GM11168 (cell line): Measurements from ENCODE around the gene AKNAD1.

Experiments used
- in situ Hi-C: fragments of 300-500 bp; cut with MboI; formaldehyde crosslinking; loops from one replicate; pipeline ENCODE4 v1.12.0; 2022; ENCODE audit warnings: low sequenced_read_pairs; ENCODE audit not compliant: unreplicated experiment

The AKNAD1 gene

DNA sequence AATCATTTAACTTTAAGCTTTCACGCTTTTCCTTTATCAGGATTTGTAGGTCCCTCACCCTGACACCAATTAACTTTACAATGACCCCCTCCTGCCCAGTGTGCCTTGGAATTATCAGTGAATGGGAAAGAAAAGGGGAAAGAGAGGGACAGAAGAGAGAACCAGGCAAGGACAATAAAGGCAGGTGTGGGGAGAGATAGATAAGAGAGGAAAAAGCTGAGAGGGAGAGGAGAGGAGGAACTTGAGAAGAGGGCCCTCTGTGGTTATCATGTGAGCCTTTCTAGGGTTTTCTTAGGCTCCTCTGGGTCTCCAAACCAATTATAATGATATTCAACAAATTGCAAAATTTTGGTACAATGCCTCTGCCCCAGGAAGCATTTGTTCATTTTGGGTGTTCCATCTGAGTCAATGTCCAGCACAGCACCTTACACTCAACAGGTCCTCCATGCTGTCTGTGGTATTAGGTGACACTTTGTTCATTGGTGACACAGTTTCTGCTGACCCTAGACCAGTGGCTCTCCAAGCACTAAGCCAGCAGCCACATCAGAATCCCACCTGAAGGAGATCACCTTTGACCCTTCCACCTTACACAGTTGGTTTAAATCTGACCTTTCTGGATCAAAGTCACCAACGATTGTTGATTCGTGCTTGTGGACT, 14.2 kb downstream of the AKNAD1 start:
- in situ Hi-C loops, result no loop called here

DNA sequence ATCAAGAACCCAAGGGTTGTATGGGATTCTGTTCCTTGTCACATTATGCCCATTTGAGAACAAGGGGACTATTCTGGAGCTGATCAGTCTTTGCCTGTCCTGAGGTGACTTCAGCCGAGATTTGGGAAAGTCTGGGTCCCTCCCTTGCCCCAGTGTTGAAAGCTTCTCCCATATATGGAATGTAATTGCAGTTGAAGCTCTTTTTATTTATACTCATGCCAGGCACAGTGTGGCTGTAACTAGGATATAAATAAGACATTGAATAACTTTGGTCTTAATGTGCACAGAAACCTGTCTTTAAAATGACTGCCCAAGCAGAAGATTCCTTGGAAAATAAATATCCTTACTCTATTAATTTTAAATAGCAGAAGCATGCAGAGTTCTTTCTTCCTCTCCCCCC, 15.2 kb downstream of the AKNAD1 start:
- in situ Hi-C loops, result no loop called here

DNA sequence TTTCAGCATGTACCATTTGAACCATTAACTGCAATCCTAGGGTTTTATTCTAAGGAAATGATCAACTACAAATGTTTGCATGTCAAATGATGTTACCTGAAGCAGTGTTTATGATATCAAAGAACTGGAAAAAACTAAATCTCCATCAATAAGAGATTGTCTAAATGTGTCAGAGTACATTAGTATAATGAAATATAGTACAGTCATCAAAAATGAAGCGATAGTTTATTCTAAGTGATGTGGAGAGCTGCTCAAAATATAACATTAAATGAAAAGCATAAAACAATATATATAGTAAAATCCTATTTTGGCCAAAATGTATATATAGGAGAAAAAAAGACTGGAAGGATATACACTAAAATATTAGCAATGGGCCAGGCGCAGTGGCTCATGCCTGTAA, 24.0 kb downstream of the AKNAD1 start:
- in situ Hi-C loops, result loop anchor here (5.0 kb wide), 1 partner anchor 64 kb away; no protein-coding TSS in a partner anchor

DNA sequence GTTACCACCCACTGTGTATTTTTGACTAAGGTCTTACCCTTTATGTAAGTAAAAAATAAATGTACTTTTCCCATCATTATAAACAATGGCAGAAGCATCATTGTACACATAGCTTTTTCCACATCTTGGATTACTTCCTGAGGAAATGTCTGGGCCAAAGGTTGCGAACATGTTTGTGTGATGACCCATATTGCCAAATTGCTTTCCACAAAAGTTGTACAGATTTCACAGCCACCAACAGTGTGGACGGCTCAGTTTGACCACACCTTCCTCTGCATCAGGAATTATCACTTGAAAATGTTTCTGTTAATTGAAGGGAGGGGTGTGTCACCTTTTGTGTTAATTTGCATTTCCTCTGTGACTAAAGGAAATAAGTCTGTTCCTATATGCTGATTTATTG, 25.7 kb downstream of the AKNAD1 start:
- in situ Hi-C loops, result loop anchor here (5.0 kb wide), 1 partner anchor 66 kb away; no protein-coding TSS in a partner anchor

DNA sequence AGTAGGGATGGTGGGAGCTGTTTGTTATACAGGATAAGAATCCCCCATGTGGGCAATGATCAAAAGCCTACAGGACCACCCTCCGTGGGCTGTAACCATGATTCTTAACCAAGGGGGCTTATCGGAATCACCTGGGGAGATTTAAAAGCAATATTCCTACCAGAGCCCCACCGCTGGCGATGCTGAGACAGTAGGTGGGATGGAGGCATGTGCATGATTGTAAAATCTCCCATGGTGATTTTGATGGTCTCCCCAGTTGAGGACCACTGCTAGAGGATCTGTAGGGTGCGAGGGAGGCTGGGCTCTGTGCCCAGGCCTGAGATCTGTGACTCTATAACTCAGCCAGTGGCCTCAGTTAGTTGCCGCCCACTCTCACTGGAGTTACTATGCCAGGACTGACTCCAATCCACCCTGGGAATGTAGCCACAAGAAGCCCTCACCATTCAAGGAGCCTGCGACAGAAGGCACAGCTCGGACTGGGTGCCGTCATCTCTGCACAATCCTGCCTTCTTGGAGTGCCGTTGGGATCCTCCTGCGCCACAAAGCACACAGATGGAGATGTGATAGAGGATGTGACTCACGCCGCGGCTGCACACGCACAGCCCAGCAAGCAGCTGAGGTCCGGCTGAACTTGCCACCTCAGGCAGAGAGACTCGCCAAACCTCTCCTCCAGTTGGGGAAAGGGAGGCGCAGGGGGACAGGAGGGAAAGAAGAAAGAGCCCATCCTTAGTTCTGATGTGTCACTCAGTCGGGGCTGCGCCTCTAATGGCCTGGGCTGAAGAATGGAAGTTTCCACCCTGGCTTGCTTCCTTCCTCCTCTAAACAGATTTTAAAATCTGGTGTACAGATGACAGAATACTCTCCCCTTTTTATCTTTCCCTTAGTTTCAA, 26.5 kb downstream of the AKNAD1 start:
- in situ Hi-C loops, result loop anchor here (5.0 kb wide), 1 partner anchor 67 kb away; no protein-coding TSS in a partner anchor

DNA sequence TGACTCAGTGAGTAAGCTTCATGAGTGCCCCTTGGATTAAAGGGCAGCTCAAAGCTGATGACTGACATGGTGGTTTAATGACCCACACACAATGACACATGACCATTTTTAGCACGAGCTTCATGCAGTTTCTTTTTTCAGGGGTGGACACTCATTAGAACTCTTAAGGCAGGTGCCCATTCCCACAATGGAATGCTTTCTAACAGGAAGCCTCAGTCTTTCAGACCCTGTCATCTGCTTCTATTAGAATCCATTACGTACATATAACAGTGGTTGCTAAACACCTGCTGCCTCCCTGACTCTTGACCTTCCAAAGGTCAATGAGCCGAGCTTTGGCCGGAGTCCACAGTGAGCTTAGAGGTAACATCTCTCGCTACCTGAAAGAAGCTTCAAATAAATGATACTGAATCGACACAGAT, 27.4 kb downstream of the AKNAD1 start:
- in situ Hi-C loops, result no loop called here

DNA sequence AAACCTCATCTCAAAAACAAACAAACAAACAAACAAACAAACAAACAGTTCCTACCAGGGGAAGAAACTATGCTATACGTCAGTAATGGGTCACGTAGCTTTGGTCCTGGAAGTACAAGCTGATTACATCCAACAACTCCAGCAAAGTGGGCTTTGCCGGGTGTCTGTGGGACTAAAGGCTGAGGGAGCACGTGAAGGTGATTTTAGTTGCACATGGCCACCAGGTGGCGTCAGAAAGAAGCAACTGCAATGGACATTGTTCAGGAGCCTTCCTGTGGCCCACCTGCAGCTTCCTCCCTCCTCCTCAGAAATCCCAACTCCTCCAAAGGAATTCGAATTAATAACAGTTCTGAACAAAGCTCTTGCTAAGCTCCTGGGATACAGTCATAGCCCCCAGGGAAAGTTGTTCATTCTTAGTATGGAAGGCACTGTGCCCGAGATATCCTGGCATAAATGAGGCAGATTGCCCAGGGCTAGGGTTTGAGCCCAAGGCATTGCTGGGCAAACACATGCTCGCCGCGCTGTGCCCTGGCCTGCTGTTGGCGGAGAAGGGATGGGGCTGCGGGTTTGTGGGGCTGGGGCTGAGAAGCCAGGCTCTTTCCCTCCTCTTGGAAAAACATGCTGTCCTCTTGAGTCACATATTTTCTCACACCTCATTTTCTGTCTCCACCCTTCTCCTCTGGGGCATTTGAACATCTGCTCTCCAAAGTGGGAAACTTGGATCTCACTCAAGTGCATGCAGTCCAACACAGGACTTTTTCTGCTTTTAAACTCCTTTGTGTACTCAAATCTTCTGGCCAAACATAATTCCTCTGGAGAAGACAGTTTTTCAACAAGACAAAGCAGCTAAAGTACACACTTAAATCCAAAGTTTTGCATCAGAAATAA, 28.6 kb downstream of the AKNAD1 start:
- in situ Hi-C loops, result no loop called here

DNA sequence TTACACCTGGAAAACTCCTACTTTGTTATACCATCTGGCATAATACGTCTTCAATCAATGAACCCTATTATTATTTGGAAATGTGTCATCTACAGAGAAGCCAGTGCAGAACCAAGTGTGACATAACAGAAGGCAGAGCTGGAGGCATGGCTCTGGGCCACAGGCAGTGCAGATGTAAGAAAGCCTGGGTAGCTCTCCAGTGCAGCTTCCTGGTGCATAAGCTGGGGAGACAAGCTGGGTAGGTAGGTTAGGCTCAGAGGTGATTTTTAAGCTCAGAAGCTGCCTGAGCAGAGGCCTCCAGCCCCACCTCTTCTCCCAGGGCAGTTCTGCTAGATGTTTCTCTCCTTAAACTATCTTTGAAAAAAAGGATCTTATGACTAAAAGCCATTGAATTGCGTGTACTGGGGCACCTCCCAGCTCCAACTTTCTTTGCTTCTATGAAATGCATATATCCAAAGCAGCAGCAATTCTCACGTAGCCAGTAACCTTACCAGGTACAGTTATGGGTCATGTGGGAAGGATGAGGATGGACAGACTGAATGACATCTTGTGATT, 30.7 kb downstream of the AKNAD1 start:
- in situ Hi-C loops, result no loop called here

DNA sequence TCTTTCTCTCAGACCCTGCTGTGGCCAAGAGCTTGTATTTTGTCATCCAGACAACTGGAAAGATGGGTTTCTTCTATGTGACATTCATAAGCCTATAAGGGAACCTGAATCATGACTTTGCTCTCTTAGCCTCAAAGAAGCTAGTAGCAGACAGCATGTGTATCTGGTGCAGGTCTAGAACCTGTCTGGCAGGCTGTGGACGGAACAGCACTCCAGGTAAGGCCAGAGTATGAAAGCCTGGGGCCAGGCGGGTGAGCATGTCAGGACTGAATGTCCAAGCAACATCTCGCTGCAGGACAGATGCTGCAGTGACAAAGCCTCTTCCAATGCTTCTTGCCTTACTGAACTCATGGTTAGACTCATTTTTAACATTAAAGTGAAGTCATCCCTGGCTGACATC, 32.8 kb downstream of the AKNAD1 start:
- in situ Hi-C loops, result no loop called here

DNA sequence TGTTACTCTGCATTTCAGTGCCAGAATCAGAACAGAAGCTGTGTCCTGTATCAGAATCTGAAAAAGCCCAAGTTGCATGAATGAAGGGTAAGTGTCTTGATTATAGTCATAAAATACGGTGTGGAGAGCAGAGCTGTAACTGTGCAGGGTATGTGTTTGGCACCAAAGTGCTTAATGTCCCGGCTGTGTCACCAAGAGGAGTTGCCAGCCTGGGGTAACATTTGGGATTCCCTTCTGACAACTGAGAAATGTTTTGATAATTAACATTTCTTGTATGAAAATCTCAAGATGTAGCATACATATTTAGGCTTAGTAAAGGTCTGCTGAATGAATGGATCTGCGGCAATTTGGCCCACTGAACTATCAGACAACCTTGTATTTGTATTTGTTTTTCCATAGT, 33.3 kb downstream of the AKNAD1 start:
- in situ Hi-C loops, result no loop called here

DNA sequence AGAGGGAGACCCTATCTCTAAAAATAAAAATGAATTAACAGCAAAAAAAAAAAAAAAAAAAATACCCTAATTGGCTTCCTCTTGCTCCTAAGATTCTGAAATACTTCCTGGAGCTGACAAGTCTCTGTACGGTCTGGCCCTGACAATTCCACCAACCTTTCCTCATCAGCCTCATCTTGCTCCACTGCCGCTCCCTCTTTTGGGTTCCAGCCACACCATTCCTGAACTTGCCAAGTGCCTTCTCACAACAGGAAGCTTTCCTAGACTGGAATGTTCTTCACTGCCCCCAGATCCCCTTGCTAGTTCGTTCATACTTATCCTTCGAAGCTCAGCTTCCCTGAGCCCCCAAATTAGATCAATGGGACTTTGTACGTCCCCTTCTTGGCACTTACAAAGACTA, 37.0 kb downstream of the AKNAD1 start:
- in situ Hi-C loops, result no loop called here

DNA sequence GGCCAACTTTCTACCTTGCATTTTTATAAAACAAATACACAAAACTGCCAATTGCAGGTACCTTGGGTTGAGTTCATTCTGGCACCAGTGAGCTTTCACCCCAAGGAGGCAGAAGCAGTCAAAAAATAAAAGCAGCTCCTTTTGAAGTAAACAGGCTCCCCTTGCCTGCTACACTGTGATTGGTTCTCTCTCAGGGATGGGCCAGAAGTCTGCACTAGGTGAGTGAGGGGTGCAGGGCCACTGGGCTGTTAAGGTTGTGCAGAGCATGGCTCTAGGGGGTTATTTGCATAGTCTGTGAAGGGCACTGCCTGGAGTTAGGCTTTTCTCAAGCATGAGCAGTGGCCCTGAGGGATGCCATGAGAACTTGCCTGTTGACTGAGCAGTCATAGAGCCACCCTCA, 39.1 kb downstream of the AKNAD1 start:
- in situ Hi-C loops, result no loop called here

DNA sequence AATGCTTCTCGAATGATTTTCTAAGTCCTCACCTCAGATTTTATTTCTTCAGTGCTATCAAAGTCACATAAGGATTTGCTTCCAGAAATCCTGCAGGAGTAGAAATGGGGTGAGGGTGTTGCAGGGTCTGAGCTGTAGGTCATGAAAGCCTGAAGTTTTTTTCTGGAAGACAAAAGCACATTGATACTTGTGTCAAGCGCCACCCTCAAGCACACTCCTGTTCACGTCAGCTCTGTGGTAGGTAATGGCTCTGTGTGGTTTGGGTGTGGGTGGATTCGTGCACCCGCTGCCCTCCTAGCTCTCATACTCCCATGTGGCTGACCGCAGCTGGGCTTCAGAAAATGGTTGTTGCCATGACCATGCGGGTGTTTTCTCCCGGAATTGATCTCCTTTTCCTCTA, 39.9 kb downstream of the AKNAD1 start:
- in situ Hi-C loops, result no loop called here

DNA sequence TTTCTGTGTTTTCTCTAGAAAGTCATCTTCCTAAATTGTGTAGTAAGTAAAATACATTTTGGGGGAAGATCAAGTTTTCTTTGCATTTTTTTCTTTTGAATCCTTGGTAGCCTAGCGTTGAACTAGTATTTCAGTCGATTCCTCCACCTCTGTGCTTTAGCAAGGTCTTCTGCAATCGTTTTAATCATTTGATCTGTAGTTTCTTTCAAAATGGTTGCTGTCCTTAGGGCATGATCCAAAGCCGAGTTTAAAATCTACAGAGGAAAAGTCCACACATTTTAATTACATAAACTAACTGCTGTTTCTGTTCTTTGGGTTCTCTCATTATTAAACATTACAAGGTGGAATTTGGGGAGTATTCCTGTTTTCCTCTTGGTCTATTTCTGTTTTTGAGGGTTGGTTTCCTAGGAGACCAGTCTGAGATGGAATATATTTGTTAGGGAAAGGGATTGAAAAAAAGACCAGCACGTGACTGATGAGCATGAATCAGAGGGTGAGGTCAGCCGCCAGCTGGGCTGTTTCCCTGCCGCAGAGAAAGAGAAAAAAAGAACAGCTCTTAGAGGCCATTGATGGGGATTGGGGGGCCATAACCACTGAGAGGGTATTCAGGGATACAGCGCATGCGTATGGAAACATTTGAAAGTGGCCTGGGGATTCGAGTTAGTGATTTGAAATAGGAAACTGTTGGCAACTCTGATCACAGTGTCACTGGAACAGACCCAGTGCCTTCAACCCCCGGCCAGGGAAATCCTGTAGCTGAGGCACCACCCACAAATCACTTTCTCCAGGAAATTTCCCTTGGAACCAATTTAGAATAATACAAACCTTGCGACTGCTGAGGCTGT, 40.6 kb downstream of the AKNAD1 start:
- in situ Hi-C loops, result no loop called here

DNA sequence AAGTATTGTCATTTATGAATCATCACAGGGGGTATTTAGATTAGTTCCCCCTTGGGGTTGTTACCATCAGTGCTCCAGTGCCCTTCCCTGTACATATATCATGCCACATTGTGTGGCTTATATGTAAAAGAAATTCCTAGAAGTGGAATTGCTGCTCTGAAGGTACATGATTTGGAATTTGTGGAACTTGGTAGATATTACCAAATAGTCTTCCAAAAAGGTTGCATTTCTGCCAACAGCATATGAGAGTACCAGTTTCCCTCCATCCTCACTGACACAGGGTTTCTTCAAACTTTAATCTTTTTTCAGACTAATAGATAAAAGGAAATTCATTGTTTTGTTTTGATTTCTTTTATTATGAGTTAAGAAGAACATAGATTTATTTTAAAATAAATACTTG, 41.3 kb downstream of the AKNAD1 start:
- in situ Hi-C loops, result no loop called here

DNA sequence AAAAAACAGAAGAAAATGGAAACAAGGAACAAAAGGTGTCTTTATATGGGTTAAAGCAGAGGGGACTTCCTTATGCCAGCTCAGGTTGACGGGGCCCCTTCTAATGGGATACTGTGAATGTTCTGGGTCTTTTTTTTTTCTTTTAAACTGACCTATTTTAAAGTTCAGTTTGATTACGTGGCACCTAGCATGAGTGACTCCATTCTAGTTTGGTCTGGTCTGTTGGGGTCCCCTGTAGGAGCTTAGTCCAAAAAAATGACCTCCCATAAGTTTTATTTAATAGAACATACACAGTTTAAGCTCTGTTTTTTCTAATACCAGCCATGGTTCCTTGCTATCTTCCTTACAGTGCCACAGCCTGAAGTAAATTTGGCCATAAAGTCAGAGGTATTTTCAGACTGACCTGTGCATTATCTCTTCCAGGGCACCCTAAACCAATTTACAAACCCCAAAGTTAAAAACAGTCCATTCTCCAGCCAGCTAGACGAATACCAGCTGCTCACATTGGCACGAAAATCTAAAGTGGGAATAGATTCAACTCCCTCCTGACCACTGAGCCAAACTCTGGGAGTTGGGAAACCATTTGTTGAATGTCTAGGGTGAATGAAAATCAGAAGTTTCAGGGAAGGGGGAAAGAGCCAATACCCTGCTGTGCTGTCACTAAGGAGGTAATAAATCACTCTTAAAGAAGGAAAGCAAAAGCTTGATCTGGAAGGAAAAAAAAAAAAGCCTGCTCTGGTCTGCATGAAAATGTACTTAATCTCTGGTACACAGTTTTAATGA, 42.4 kb downstream of the AKNAD1 start:
- in situ Hi-C loops, result no loop called here

DNA sequence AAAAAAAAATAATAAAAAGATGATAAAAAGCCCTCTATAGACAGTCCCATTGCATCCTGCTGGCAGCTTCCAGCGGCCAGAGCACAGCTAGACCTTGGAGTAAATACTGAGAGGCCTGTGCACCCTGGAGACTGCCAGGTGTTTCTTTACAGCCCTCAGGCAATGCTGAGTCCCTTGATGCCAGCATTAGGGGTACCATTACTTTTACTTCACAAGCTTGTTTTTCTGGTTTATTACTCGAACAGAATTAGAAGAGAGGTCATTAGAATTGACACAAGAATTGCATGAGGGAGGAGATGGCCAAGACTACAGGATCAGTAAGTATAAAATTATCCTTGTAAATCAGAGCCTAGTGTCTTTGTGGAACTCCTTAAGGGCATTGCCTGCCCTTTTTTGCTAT, 43.6 kb downstream of the AKNAD1 start:
- in situ Hi-C loops, result no loop called here

DNA sequence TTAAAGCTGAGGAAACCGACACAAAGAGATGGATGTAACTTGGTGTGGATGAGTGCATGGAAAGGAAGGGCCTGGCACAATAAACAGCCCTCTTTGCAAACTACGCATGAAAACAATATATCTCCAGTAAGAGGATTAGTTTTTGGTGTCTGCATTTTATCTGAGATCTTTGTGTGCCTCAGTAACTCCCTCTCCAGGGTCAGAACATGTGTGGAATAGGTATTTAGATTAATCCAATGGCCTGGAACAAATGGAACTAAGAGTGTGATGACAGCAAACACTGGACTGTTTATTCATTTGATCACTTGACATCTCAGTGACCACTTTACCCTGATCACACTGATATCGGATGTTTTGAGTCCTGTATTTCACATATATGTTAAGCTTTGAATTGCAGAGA, 45.3 kb downstream of the AKNAD1 start:
- in situ Hi-C loops, result no loop called here

DNA sequence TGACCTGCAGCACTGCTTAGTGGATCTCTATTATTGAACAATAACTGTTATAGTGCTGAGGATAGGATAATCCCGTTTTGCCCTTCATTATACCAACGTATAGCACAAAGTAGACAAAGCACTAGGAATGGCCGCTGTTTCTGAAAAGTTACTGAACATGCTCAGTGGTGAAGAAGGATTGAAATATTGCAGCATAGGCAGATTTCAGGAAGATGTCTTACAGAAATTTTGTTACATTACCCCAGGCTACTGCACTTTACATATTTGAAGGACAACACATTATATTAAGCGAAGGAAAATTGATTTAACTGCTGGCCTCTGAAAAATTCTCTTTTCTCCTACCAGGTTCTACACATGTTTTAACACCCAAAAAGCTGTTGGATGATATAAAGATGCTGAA, 48.5 kb downstream of the AKNAD1 start:
- in situ Hi-C loops, result no loop called here
